SW480 (cell line): ENCODE measurements around the gene WNT2.
A peak's percentile ranks its signal among the peaks of the same experiment; 100 is the strongest.
"Not testable (repeated sequence)": the region's sequence is repeated elsewhere in the genome, so short reads cannot be mapped to it uniquely, and the experiment has no call there.

ENCODE experiments used
- DNase-seq: peaks from one replicate; pipeline ENCODE4 v3.0.0-alpha.2; 2016; ENCODE audit warnings: low spot score

Gene WNT2

GRCh38 chr7:117259615-117260014, 63.2 kb downstream of the WNT2 start:
- no peak for DNase-seq

GRCh38 chr7:117251687-117252086, 71.2 kb downstream of the WNT2 start:
- no peak for DNase-seq

GRCh38 chr7:117250801-117251200, 72.1 kb downstream of the WNT2 start:
- no peak for DNase-seq

- DNase-seq = no peak
Observed at GRCh38 chr7:117250245-117250644, 72.6 kb downstream of the WNT2 start.

- DNase-seq = no peak
Observed at GRCh38 chr7:117249696-117250095, 73.2 kb downstream of the WNT2 start.

- no peak for DNase-seq
Observed at GRCh38 chr7:117248829-117249228, 74.0 kb downstream of the WNT2 start.

GRCh38 chr7:117247809-117248208, 75.0 kb downstream of the WNT2 start:
- no peak for DNase-seq

- not testable (repeated sequence) for DNase-seq
Observed at GRCh38 chr7:117245703-117246102, 77.2 kb downstream of the WNT2 start.

GRCh38 chr7:117243390-117243789, 79.5 kb downstream of the WNT2 start:
- DNase-seq = no peak

GRCh38 chr7:117241088-117241487, 81.8 kb downstream of the WNT2 start:
- no peak for DNase-seq

GRCh38 chr7:117238937-117239336, 83.9 kb downstream of the WNT2 start:
- DNase-seq = no peak

- DNase-seq = no peak
Observed at GRCh38 chr7:117238472-117238871, 84.4 kb downstream of the WNT2 start.

GRCh38 chr7:117237646-117238045, 85.2 kb downstream of the WNT2 start:
- DNase-seq = no peak

- no peak for DNase-seq
Observed at GRCh38 chr7:117231047-117231359, 91.9 kb downstream of the WNT2 start.

- peak; percentile 14 for DNase-seq
Observed at GRCh38 chr7:117230276-117231046, 92.4 kb downstream of the WNT2 start.

- no peak for DNase-seq
Observed at GRCh38 chr7:117229350-117229749, 93.5 kb downstream of the WNT2 start.

GRCh38 chr7:117227091-117227490, 95.8 kb downstream of the WNT2 start:
- no peak for DNase-seq

- DNase-seq = no peak
Observed at GRCh38 chr7:117225536-117225935, 97.3 kb downstream of the WNT2 start.
